ENCODE measurements around the gene CNTN1.

Gene CNTN1

GRCh38 chr12:40691913-40692764 lies at the start of gene CNTN1:
Gene CNTN1 (plus strand): TSS chr12:40692439.
- Histone ChIP-seq H3K27ac (peak within 1 kb of the TSS; percentile 41), H3K4me3 (ENCODE audit: low read depth, low read length) (peak within 1 kb of the TSS; percentile 83), H3K27me3 (ENCODE audit: insufficient read depth, low read depth, severe bottlenecking) (no peaks in the 10 kb centered on the region), H3K9me3 (ENCODE audit: severe bottlenecking) (no peaks in the 10 kb centered on the region), H3K36me3 (no peaks in the 10 kb centered on the region)
- no peak for TF ChIP-seq CTCF (IDR thresholded peaks at IDR 0.05; ENCODE audit: low read depth, low read length)
- peak; percentile 86 for DNase-seq

GRCh38 chr12:40643506-40643905 lies 48.7 kb upstream of the CNTN1 start:
- Histone ChIP-seq H3K27ac (no peak overlapping the region), H3K27me3 (ENCODE audit: insufficient read depth, low read depth, severe bottlenecking) (no peaks in the 10 kb centered on the region), H3K36me3 (no peaks in the 10 kb centered on the region), H3K4me3 (ENCODE audit: low read depth, low read length) (no peak overlapping the region), H3K9me3 (ENCODE audit: severe bottlenecking) (no peaks in the 10 kb centered on the region)
- no peak for DNase-seq
- no peak for TF ChIP-seq CTCF (IDR thresholded peaks at IDR 0.05; ENCODE audit: low read depth, low read length)

- DNase-seq, result no peak
- Histone ChIP-seq H3K4me3 (ENCODE audit: low read depth, low read length) (no peak overlapping the region), H3K9me3 (ENCODE audit: severe bottlenecking) (no peaks in the 10 kb centered on the region), H3K36me3 (no peaks in the 10 kb centered on the region), H3K27me3 (ENCODE audit: insufficient read depth, low read depth, severe bottlenecking) (no peaks in the 10 kb centered on the region), H3K27ac (no peak overlapping the region)
- TF ChIP-seq CTCF (IDR thresholded peaks at IDR 0.05; ENCODE audit: low read depth, low read length), result no peak
These were observed 48.3 kb upstream of the CNTN1 start for GRCh38 chr12:40643976-40644375.

GRCh38 chr12:40644708-40645107 lies 47.5 kb upstream of the CNTN1 start:
- H3K4me3 ChIP-seq (ENCODE audit: low read depth, low read length), result no peak overlapping the region

GRCh38 chr12:40645361-40645760 lies 46.9 kb upstream of the CNTN1 start:
- TF ChIP-seq CTCF (IDR thresholded peaks at IDR 0.05; ENCODE audit: low read depth, low read length), result no peak
- no peak overlapping the region for H3K27ac ChIP-seq
- H3K4me3 ChIP-seq (ENCODE audit: low read depth, low read length), result no peak overlapping the region
- H3K9me3 ChIP-seq (ENCODE audit: severe bottlenecking), result no peaks in the 10 kb centered on the region
- DNase-seq, result no peak
- H3K36me3 ChIP-seq, result no peaks in the 10 kb centered on the region
- H3K27me3 ChIP-seq (ENCODE audit: insufficient read depth, low read depth, severe bottlenecking), result no peaks in the 10 kb centered on the region

More at GRCh38 chr12:40644708-40645107, 47.5 kb upstream of the CNTN1 start:
- DNase-seq, result no peak
- H3K9me3 ChIP-seq (ENCODE audit: severe bottlenecking), result no peaks in the 10 kb centered on the region
- H3K27me3 ChIP-seq (ENCODE audit: insufficient read depth, low read depth, severe bottlenecking), result no peaks in the 10 kb centered on the region
- TF ChIP-seq CTCF (IDR thresholded peaks at IDR 0.05; ENCODE audit: low read depth, low read length), result no peak
- no peaks in the 10 kb centered on the region for H3K36me3 ChIP-seq
- H3K27ac ChIP-seq, result no peak overlapping the region
